ENCODE results near the gene WDR1. TPM values are rescaled to one million over a fixed set of nuclear protein-coding genes. Genes with fewer than 3 reads are reported as not detected.

The WDR1 gene
- total RNA-seq, 4 donors from 2014 or later = 122 to 238 (median 213) TPM

DNA sequence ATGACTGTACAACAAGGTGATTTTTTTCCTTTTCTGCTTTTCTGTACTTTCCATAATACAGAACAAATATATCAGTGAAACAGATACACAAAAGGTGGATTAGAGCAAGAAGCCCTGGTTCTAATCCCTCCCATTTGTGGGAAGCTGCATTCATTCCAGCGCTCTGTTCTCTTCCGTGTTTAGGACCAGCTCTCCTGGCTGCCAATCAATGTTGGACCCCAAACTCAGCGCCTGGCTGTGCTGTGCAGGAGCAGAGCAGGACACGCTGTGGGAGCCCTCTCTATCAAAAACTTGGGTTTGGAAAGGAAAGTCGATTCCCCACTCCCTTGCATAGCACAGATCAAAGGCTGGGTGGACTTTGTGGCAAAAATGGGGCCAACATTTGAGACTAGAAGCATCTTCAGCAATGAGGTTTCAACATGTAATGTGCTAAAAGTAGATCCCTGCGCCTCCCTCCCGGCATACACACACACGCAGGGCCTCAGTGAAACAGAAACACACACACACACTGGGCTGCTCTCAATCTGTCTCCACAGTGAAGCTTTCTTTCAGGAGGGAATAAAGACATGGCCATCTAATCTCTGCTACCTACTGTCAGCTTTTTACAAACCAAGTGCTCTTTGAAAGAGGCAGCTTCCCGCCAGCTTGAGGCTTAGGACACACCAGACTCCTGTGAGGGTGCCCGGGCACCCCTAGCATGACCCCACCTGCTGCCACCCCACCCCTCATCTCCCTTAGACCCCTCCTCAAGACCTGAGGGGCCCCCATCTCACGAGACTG is 12.2 kb downstream of the WDR1 start:
- H3K9me3 ChIP-seq = no peaks in the 10 kb centered on the region
- intact Hi-C loops (cut with DNase I) = no loop called here
- H3K4me1 ChIP-seq = peaks cover 62 to 84% of the 10 kb centered on the region in 2 donors
- WGBS, 2 donors = 80 to 82% methylated on average over 11 of the region's 11 CpGs
- no peak for DNase-seq
- TF ChIP-seq, protein P1, sequence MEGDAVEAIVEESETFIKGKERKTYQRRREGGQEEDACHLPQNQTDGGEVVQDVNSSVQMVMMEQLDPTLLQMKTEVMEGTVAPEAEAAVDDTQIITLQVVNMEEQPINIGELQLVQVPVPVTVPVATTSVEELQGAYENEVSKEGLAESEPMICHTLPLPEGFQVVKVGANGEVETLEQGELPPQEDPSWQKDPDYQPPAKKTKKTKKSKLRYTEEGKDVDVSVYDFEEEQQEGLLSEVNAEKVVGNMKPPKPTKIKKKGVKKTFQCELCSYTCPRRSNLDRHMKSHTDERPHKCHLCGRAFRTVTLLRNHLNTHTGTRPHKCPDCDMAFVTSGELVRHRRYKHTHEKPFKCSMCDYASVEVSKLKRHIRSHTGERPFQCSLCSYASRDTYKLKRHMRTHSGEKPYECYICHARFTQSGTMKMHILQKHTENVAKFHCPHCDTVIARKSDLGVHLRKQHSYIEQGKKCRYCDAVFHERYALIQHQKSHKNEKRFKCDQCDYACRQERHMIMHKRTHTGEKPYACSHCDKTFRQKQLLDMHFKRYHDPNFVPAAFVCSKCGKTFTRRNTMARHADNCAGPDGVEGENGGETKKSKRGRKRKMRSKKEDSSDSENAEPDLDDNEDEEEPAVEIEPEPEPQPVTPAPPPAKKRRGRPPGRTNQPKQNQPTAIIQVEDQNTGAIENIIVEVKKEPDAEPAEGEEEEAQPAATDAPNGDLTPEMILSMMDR (IDR thresholded peaks at IDR 0.05) = no peak
- TF ChIP-seq POLR2A (IDR thresholded peaks at IDR 0.05) = no peak
- no peaks in the 10 kb centered on the region for H3K27me3 ChIP-seq
- H3K4me3 ChIP-seq (replicated peaks in 1 of 3) = no peak overlapping the region
- H3K27ac ChIP-seq = peak overlapping the region in 2 of 3 donors; percentile 0 to 35
- H3K36me3 ChIP-seq = peaks cover 3 to 11% of the 10 kb centered on the region in 2 donors

DNA sequence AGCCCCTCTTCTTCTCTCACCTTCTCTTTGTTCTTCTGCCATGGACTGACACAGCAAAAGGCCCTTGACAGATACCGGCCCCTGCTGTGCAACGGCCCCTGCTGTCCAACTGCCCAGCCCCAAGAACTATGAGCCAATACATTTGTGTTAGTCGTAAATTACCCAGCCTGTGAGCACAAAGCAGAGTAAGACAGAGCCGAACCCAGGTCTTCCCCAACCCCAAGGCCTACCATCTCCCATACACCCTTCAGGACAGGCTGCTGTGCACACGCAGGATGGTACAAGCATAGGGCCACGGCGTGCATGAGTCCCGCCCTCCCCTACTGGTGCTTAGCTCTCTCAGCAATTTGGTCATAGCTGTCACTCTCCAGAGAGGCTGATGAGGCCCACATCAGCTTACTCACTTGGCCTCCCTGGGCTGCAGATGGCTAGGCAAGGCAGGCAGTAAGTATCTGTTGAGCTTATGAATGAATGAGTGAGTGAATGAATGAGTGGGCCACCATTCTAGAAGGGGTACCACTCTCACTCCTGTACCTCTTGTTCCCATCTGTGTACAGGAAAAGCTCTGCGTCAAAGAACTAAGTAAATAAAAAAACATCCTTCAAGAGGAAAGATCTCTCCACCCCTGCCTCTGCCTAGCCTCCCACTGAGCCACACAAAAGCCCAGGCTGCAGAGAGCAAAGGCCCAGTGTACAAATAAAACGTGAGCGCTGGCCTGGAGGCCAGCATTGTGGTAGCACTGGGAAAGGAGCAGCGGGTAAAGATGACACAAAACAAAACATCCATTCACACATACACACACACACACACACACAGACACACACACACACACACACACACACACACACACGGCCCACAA is 13.9 kb downstream of the WDR1 start:
- Histone ChIP-seq H3K27me3 (no peaks in the 10 kb centered on the region), H3K4me1 (peaks cover 46 to 71% of the 10 kb centered on the region in 2 donors), H3K36me3 (peaks cover 19 to 22% of the 10 kb centered on the region in 2 donors), H3K4me3 (replicated peaks in 1 of 3) (no peak overlapping the region), H3K9me3 (no peaks in the 10 kb centered on the region), H3K27ac (peak overlapping the region in 2 of 3 donors; percentile 22 to 67)
- TF ChIP-seq, protein P1 (IDR thresholded peaks at IDR 0.05) = no peak
- TF ChIP-seq POLR2A (IDR thresholded peaks at IDR 0.05) = no peak
- DNase-seq = no peak
- 81 to 92% methylated on average over 11 to 13 of the region's 13 CpGs for WGBS, 2 donors
- intact Hi-C loops (cut with DNase I) = no loop called here

DNA sequence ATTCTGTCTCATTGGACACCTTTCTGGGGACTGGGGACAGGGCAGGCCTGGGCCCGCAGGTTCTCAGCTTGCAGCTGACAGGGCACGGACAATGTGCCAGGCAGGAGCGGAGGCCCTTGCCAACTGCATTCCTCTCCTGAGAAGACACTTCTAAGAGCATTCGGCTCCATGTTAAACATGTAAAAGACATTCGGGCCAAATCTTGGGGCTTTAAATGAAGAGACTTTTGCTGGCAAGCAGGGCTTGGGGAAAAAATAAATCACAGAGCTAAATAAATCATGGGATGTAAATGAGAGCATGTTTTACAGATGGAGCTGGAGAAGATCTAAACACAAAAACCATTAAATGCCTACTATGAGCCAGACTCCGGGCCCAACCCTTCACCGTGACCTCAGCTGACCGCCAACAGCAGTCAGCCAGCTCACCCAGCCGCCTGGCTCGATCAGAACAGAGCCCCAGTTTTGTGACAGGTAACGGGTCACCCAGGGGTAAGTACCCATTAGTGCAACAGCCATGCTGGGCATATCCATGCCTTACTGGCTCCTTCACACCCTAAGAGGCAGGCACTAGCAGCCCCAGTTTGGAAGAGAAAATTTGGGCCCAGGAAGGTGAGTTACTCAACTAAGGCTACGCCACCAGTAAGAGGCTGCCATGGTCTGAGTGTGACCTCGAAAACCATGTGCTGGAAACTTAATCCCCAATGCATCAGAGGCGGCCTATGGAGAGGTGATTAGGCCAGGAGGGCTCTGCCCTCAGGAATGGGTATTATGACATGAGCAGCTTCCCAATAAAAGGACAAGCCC is 14.7 kb downstream of the WDR1 start:
- H3K27me3 ChIP-seq = no peaks in the 10 kb centered on the region
- peak; percentile 76 to 83 for DNase-seq
- 61 to 64% methylated on average over 14 of the region's 14 CpGs for WGBS, 2 donors
- peaks cover 38 to 67% of the 10 kb centered on the region in 2 donors for H3K4me1 ChIP-seq
- intact Hi-C loops (cut with DNase I) = no loop called here
- H3K36me3 ChIP-seq = peaks cover 27 to 28% of the 10 kb centered on the region in 2 donors
- no peaks in the 10 kb centered on the region for H3K9me3 ChIP-seq
- no peak overlapping the region for H3K4me3 ChIP-seq (replicated peaks in 1 of 3)
- peak overlapping the region; percentile 22 to 67 (median 54) for H3K27ac ChIP-seq
- no peak for TF ChIP-seq POLR2A (IDR thresholded peaks at IDR 0.05)
- TF ChIP-seq, protein P1 (IDR thresholded peaks at IDR 0.05) = no peak

DNA sequence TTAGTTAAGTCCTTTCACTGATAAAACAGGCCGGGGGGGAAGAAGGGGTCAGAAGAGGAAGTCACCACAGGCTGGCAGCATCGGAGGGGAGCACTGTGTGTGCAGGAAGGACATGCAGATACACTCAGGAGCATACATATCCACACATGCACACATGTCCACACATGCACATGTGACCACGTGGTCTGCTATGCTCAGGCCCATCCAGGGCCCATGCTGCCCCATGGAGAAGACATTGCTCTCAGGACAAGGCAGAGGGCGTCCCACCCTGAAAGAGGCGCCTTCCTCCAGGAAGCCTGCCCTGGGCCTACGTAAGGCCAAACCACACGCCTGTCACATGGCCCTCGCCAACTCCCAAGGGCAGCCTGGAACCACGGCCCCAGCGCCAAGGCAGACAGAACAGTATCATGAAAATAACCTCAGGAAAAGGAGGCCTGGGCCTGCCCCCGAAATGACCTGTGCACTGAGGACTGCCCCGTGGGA is 15.8 kb downstream of the WDR1 start:
- 65 to 77% methylated on average over 11 to 12 of the region's 12 CpGs for WGBS, 2 donors

More for the DNA sequence above, 15.8 kb downstream of the WDR1 start:
- no peaks in the 10 kb centered on the region for H3K9me3 ChIP-seq
- DNase-seq = no peak
- intact Hi-C loops (cut with DNase I) = no loop called here
- peaks cover 40 to 68% of the 10 kb centered on the region in 2 donors for H3K4me1 ChIP-seq
- H3K27ac ChIP-seq = peak overlapping the region; percentile 13 to 67 (median 54)
- no peaks in the 10 kb centered on the region for H3K27me3 ChIP-seq
- TF ChIP-seq, protein P1 (IDR thresholded peaks at IDR 0.05) = no peak
- TF ChIP-seq POLR2A (IDR thresholded peaks at IDR 0.05) = no peak
- peaks cover 38 to 39% of the 10 kb centered on the region in 2 donors for H3K36me3 ChIP-seq
- H3K4me3 ChIP-seq (replicated peaks in 1 of 3) = no peak overlapping the region

Measured in thyroid gland (tissue), 4 donors.